Liver (tissue), 3 donors: ENCODE measurements around the gene SMOC2.

Experiments used
- ATF3 ChIP-seq: IDR thresholded peaks from 2 replicates; pipeline ENCODE4 v1.6.1; 2016; ENCODE audit warnings: antibody characterized with exemption
- CTCF ChIP-seq: fragments of 150-350 bp; IDR thresholded peaks from 2 replicates; pipeline ENCODE4 v1.5.1; 2017; ENCODE audit warnings: improper control_type of control experiment, low read depth, low read length; ENCODE audit not compliant: missing input control
- EGR1 ChIP-seq, 2 donors: IDR thresholded peaks; 2 replicates each; pipeline ENCODE4 v1.6.1; 2016 to 2018; ENCODE audit warnings: antibody characterized with exemption in 2 of 2, low read depth in 2 of 2
- GABPA ChIP-seq, 2 donors: IDR thresholded peaks in 1 of 2; conservative IDR thresholded peaks in 1 of 2; 2 replicates each; pipeline ENCODE4 v1.6.1; 2016; ENCODE audit warnings: antibody characterized with exemption in 2 of 2, mild to moderate bottlenecking in 1 of 2, moderate library complexity in 1 of 2
- HNF4G ChIP-seq: IDR thresholded peaks from 2 replicates; pipeline ENCODE4 v1.6.1; 2016; ENCODE audit warnings: antibody characterized with exemption
- MAX ChIP-seq: IDR thresholded peaks from 2 replicates; pipeline ENCODE4 v1.6.1; 2016; ENCODE audit warnings: antibody characterized with exemption
- RAD21 ChIP-seq, 2 donors: IDR thresholded peaks; 2 replicates each; pipeline ENCODE4 v1.6.1; 2016; ENCODE audit warnings: antibody characterized with exemption in 2 of 2, mild to moderate bottlenecking in 2 of 2
- REST ChIP-seq: IDR thresholded peaks from 2 replicates; pipeline ENCODE4 v1.6.1; 2016; ENCODE audit warnings: antibody characterized with exemption, mild to moderate bottlenecking
- RXRA ChIP-seq, 2 donors: IDR thresholded peaks; 2 replicates each; pipeline ENCODE4 v1.6.1; 2017 to 2018; ENCODE audit warnings: antibody characterized with exemption in 2 of 2, mild to moderate bottlenecking in 1 of 2
- TAF1 ChIP-seq: conservative IDR thresholded peaks from 2 replicates; pipeline ENCODE4 v1.6.1; 2016; ENCODE audit warnings: antibody characterized with exemption, mild to moderate bottlenecking
- YY1 ChIP-seq: IDR thresholded peaks from 2 replicates; pipeline ENCODE4 v1.6.1; 2016; ENCODE audit warnings: antibody characterized with exemption, mild to moderate bottlenecking
- ZBTB33 ChIP-seq: IDR thresholded peaks from 2 replicates; pipeline ENCODE4 v1.6.1; 2016; ENCODE audit warnings: antibody characterized with exemption
- donor health status: healthy.
- donor health status: healthy.

- TF ChIP-seq MAX = no peak
- TF ChIP-seq CTCF = no peak
- TF ChIP-seq RAD21 (IDR thresholded peaks at IDR 0.05) = no peak
- no peak for TF ChIP-seq YY1
- no peak for TF ChIP-seq GABPA (IDR thresholded peaks at IDR 0.05 in 1 of 2, conservative IDR thresholded peaks at IDR 0.05 in 1 of 2)
- TF ChIP-seq TAF1 = no peak
- TF ChIP-seq REST = no peak
- no peak for TF ChIP-seq ZBTB33
- no peak for TF ChIP-seq ATF3
- TF ChIP-seq HNF4G = no peak
- TF ChIP-seq EGR1 (IDR thresholded peaks at IDR 0.05; ENCODE audit: low read depth in 2 of 2) = no peak
- TF ChIP-seq RXRA (IDR thresholded peaks at IDR 0.05) = no peak
Measured at GRCh38 chr6:168683621-168684020, 242.6 kb downstream of the SMOC2 start.
